GM10248 (cell line): ENCODE results near the gene PPP1R27.

Experiments
- CTCF ChIA-PET: fragments of 300-600 bp; sonication (Branson Sonifier 250); formaldehyde crosslinking; extraction: SDS; loops from one replicate; lab custom pipeline; 2021; ENCODE audit warnings: antibody characterized with exemption; lab: Yijun Ruan, JAX
- POLR2A ChIA-PET: fragments of 350-650 bp; sonication (Branson Sonifier 250); formaldehyde crosslinking; extraction: SDS; loops from one replicate; lab custom pipeline; 2020; ENCODE audit warnings: antibody characterized with exemption; lab: Yijun Ruan, JAX
- DNase-seq: peaks from one replicate; pipeline ENCODE4 v3.0.0; 2012; ENCODE audit errors: extremely low spot score
- CTCF ChIP-seq: IDR thresholded peaks from 2 replicates; pipeline ENCODE4 v1.5.1; 2012; ENCODE audit warnings: mild to moderate bottlenecking, low read depth; ENCODE audit errors: extremely low read depth, missing control alignments, control extremely low read depth

PPP1R27 gene

DNA sequence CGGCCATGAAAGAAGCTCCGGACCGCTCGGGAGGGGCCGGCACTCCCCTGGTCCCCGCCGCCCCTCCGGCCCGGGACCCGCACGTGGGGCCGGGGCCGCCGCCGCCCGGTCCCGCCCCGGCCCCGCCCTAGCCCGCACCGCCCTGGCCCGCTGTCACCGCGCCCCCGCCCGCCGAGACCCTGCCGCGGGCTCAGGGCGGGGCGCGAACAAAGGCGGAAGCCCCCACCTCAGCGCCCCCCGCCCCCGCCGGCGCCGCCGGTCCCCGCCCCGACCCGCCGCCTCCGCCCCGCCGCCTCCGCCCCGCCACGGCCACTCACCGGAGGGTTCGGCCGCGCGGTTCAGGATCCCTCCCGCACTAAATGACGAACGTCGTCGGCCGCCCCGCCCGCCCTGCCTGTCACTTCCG, 36.1 kb upstream of the PPP1R27 start, which contains the start of gene ARHGDIA:
TSS of gene ARHGDIA (minus strand) at position 357 of the 406 bp plus-strand sequence. CDS start 1,407 bp downstream, outside the sequence.
- CTCF ChIA-PET: interaction anchor here (1.8 to 2.2 kb wide), 3 partner anchors 10 to 19 kb away, joined by 5 to 10 read pairs (median 8); partner anchors contain the start of gene P4HB
- DNase-seq: no peak
- no peak for TF ChIP-seq CTCF
- POLR2A ChIA-PET: no interaction called here

- no peak for DNase-seq
- ChIA-PET CTCF (interaction anchor here (0.7 to 2.5 kb wide), 12 partner anchors 9 to 227 kb away, joined by 3 to 10 read pairs (median 6); partner anchors contain the start of genes FASN, MAFG, MCRIP1 and P4HB), POLR2A (interaction anchor here (0.6 to 2.5 kb wide), 4 partner anchors 10 to 187 kb away, joined by 3 to 21 read pairs (median 3); partner anchors contain the start of genes ARL16, HGS and P4HB)
- TF ChIP-seq CTCF: no peak
These were observed 35.5 kb upstream of the PPP1R27 start for GRCh38 chr17:81870131-81870980.

GRCh38 chr17:81869221-81870130, 34.6 kb upstream of the PPP1R27 start:
- ChIA-PET POLR2A (interaction anchor here (0.7 to 2.5 kb wide), 5 partner anchors 9 to 186 kb away, joined by 3 to 21 read pairs (median 3); partner anchors contain the start of genes ARL16, HGS and P4HB), CTCF (interaction anchor here (0.7 to 2.5 kb wide), 17 partner anchors 8 to 228 kb away, joined by 3 to 10 read pairs (median 4); partner anchors contain the start of genes FASN, MAFG, MCRIP1 and NPB)
- DNase-seq: peak; percentile 72
- TF ChIP-seq CTCF: peak; percentile 88

DNA sequence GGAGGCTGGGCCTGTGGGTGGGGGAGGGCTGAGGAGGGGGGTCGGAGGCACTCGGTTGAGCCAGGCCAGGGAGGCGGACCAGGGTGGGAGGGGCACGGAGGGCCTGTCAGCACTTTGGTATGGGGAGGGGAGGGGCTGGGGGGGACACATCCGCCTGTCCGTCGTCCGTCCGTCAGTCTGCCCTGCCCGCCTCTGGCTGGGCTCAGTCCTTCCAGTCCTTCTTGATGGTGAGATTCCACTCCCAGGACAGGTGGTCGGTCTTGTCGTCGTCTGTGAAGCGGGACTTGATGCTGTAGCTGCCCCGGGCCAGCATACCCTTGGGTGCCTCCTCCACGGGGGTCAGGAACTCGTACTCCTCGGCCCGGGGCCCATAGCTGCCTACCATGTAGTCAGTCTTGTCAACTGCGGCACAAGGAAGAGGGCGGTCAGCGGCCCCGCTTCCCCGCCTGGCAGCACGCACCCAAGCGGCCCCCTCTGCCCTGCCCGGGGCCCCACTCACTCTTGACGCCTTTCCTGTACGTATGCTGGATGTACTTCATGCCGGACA, 33.9 kb upstream of the PPP1R27 start:
- no peak for TF ChIP-seq CTCF
- DNase-seq: no peak
- POLR2A ChIA-PET: interaction anchor here (0.9 to 2.5 kb wide), 3 partner anchors 9 to 49 kb away, joined by 3 to 21 read pairs (median 3); partner anchors contain the start of gene P4HB
- CTCF ChIA-PET: interaction anchor here (0.7 to 2.5 kb wide), 12 partner anchors 10 to 138 kb away, joined by 3 to 10 read pairs (median 4); partner anchors contain the start of genes MAFG, MCRIP1 and NPB

DNA sequence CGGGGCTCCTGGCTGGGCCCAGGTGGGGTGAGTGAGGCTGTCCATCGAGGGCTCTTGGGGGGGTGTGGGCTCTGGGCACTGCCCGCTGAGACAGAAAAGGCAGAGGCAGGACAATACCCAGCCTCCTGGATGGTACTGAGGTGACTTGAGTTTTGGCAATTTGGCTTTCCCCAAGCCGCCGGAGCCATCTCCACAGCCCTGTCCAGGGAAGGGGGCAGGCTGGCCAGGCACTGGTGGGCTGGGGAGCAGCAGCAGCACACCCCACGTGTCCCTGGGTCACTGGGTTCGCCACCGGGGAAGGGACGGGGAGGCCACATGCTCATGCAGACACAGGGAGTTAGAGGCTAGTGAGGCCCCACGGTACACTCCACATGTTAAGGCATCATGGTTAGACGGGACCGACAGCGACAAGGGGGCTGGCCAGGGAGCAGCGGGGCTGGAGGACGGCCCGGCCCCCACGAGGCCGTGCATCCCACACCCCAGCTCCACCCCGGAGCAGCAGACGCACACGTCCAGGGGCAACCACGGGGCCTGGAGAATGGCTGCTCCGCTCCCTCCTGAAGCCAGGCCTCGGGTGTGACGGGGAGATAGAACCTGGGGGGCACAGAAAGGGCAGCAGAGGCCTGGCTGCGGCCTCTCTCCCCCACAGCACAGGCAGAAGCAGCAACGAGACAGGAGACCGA, 33.3 kb upstream of the PPP1R27 start:
- ChIA-PET CTCF (interaction anchor here (2.5 kb wide), 1 partner anchor 9 kb away, joined by 9 read pairs; no protein-coding TSS in a partner anchor), POLR2A (interaction anchor here (2.5 kb wide), 1 partner anchor 8 kb away, joined by 21 read pairs; the partner anchor contains the start of gene P4HB)
- DNase-seq: no peak
- TF ChIP-seq CTCF: no peak
